ENCODE results near the gene GREB1. TPM values are rescaled to one million over a fixed set of nuclear protein-coding genes. Genes with fewer than 3 reads are reported as not detected.

The GREB1 gene
- total RNA-seq, 1 experiment from 2014 or later: 0.12 TPM

DNA sequence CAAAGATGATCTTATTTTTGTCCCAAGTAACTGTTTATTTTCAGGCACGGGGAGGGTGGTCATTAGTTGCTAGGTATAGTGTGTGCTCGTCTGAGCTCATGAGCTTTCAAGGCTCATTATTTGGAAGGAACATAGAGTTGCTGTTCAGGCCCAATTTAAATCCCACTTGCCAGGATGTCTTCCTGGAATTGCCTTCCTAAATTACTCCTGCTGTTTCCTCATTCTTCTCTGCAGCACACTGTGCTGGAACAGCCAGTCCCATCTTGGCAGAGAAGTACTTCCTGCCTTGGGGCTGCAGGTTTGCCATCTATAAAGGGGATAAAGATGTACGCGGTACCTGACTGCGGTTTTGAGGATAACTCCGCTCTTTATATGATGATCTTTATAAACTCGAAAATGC lies 37.3 kb downstream of the GREB1 start:
- no peak overlapping the region for H3K4me3 ChIP-seq
- H3K27me3 ChIP-seq: peaks cover 14% of the 10 kb centered on the region; the same call in 1 of the 2 replicates
- H3K9me3 ChIP-seq (replicated peaks): no peaks in the 10 kb centered on the region
- H3K4me1 ChIP-seq: peaks cover 9% of the 10 kb centered on the region
- no peak for DNase-seq
- no peaks in the 10 kb centered on the region for H3K36me3 ChIP-seq
- H3K27ac ChIP-seq: no peak overlapping the region

DNA sequence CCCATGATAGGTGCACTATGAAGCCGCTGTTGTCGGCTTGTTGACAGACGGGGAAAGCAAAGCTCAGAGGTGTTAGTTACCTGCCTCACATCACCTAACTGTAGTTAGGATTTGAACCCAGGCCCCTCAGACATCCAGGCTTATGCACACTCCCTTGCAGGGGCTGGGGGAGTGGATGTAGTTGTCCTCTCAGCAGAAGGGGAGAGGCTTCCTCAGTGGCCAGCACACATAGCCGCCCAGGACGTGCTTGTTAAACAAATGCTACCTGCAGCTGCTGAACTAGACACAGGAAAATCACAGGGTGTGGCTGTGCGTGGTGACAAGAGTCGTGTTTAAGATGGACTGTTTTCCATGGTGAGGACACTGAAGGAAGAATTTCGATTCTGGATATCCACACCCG lies 39.2 kb downstream of the GREB1 start:
- Histone ChIP-seq H3K4me1 (peaks cover 9% of the 10 kb centered on the region), H3K27ac (no peak overlapping the region), H3K9me3 (replicated peaks) (no peaks in the 10 kb centered on the region), H3K36me3 (no peaks in the 10 kb centered on the region), H3K4me3 (no peak overlapping the region), H3K27me3 (peaks cover 9% of the 10 kb centered on the region; the same call in 1 of the 2 replicates)
- no peak for DNase-seq

DNA sequence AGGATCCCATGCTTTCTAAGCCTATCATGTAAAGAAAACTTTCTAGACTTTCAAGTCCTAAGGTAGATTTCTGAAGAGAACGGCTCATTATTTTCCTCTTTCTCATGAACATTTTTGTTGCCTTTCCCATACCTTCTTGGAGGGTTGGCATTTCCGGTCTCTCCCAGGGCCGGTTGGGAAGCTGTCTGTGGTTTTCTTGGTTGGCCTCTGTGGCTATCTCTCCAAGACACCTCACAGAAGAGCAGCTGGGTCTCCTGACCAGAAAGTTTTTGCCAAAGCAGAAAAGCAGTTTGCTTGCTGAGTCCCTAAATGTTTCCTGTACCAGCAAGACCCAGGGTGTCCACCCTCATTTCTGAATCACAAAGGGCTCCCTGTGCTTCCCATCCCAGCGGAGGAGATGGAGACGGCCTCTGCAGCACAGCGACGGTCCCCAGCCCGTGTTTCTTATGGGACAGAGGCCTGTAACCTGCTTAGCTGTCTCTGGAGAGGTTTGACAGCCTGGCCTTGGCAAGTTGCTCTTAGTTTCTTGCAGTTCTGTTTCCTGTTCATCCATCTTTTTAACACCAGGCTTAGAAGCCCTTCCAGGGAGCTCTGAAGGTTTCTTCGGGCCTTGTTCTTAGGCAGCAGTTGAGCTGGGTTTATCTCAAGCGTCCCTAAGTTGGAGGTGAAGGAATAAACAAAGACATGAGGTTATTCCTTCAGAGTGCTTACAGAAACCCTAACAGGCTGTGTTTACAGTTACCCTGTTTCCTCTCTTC lies 39.8 kb downstream of the GREB1 start:
- H3K9me3 ChIP-seq (replicated peaks): no peaks in the 10 kb centered on the region
- no peak overlapping the region for H3K27ac ChIP-seq
- H3K4me1 ChIP-seq: peaks cover 9% of the 10 kb centered on the region
- no peak overlapping the region for H3K4me3 ChIP-seq
- peaks cover 9% of the 10 kb centered on the region; the same call in 1 of the 2 replicates for H3K27me3 ChIP-seq
- H3K36me3 ChIP-seq: no peaks in the 10 kb centered on the region
- DNase-seq: peak in 1 of 2 experiments; percentile 41

DNA sequence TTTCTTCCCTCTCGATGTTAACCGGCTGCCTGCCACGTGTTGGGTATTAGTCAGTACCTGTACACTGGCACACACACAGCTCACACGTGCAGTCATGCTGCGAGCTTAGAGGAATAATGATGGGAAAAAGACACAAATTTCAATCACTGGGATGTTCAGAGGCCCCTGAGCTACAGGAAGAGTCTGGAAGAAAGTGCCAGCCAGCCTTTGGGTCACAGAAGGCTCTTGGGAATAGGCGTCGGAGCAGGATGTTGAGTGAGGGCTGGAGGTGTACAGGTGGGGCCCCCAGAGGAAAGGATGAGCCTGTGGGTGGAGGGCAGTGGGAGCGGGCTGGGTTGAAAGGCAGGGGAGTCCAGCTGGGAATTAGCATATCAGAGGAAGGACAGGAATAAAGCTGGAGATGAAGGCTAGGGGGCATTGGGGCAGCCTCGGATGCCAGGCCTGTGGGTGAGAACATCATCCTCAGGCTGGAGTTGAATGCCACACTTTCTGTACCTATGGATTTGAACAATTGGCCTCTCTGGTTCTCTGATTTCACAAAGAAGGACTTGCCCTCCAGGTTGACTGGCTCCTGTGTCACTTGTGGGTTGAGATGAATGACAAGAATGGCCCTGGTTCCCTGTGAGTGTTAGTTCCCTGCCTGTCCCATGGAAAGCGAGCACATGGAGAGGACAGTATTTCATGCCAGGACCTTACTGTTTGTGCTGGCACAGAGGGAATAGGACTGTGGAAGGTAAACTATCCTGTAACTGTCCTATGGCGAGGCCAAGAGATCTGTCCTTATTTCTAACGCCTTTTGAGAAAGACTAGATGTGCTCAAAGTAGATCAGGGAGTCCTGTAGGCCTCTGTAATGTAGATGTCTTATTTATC lies 40.6 kb downstream of the GREB1 start:
- Histone ChIP-seq H3K36me3 (no peaks in the 10 kb centered on the region), H3K4me1 (peaks cover 9% of the 10 kb centered on the region), H3K4me3 (no peak overlapping the region), H3K9me3 (replicated peaks) (no peaks in the 10 kb centered on the region), H3K27ac (no peak overlapping the region), H3K27me3 (0 out of 2 replicates have a peak, but pooled peaks cover 4% of the 10 kb centered on the region)
- DNase-seq: no peak

DNA sequence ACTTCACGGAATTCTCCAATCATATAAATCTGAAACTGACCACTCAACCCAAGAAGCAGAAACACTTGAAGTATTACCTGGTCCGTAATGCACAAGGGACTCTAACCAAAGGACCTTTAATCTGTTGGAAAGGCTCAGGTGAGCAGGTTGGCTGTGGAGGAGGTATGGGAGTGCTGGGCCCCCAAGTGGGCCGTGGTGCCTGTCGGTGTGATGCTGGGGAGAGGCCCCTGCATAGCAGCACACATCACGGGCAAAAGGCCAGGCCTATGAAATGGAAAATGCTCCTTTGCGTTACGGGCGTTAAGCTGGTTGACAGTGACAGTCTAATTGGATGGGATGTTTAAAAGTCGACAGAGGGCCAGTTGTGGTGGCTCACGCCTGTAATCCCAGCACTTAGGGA lies 42.6 kb downstream of the GREB1 start:
- no peaks in the 10 kb centered on the region for H3K9me3 ChIP-seq (replicated peaks)
- H3K36me3 ChIP-seq: no peaks in the 10 kb centered on the region
- DNase-seq: no peak
- peaks cover 9% of the 10 kb centered on the region for H3K4me1 ChIP-seq
- H3K27ac ChIP-seq: no peak overlapping the region
- no peak overlapping the region for H3K4me3 ChIP-seq
- H3K27me3 ChIP-seq: no peaks in the 10 kb centered on the region

DNA sequence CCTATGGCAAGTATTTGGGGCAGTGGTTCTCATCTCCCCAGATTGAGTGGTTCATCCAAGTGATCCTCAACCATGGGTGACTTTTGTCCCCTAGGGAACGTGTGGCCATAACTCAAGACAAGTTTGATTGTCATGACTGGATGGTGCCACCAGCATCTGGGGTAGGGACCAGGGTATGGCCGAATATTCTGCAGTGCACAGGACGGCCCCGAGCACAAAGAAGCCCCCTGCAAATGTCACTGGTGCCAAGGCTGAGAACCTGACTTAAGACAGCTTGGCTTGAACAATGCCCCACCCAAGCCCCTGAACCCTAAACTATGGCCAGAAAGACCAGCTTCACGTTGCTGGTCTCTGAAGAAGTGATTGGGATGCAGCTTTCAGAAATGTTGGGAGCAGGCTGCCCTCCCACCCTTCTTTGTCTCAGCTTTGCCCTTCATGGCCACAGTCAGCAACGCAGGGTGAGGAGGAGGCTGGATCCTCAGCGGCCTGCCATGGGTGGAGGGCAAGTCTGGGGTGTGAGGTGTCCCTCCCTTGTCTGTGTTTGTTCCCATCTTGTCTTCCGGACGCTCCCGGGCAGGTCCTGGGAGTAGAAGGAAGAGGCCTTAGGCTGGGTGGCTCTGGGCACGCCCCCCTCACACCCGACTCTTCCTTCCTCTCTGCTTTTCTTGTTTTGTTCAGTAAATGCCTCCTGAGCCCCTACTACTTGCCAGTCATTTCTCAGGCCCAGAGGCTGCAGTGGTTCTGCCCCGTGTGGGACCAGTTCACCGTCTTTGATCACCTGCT lies 43.4 kb downstream of the GREB1 start:
- H3K36me3 ChIP-seq: no peaks in the 10 kb centered on the region
- no peak overlapping the region for H3K27ac ChIP-seq
- no peak for DNase-seq
- peaks cover 10% of the 10 kb centered on the region for H3K4me1 ChIP-seq
- no peak overlapping the region for H3K4me3 ChIP-seq
- no peaks in the 10 kb centered on the region for H3K9me3 ChIP-seq (replicated peaks)
- no peaks in the 10 kb centered on the region for H3K27me3 ChIP-seq

DNA sequence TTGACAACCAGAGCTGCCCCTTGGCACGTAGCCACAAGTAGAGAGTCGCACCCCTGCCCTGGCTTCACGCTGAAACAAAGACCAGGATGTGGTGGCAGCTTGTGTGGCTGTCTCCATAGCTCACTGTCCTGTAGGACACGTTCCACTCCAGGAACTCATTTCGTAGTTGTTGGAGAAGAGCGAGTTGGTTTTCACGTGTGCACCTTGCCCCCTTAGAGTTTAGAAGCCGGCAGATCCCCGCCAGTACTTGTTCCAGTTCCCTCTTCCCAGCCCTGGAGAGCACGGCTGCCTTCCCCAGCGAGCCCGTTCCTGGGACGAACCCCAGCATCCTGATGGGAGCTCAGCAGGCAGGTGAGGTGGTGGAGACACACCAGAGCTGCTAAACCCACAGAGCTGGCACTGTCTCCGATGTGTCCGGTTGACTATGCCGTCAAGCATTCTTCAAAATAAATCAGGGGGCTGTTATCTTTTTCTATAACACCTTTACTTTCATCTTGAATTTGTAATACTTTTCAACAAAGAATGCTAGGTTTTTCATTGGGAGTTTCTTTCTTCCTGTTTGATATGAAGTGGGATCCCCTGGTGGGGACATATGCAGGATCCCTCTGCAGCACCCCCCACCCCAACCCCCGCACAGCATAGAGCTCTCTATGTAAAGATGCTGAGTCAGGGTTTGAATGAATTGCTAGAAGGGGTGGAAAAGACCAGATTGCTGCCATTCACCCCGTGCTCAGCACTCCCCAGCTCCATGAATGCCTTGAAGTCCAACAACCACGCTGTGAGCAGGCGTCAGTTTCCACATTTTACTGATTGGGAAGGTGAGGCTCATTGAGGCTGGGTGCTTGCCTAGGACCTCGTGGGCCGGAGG lies 44.5 kb downstream of the GREB1 start:
- no peak for DNase-seq
- Histone ChIP-seq H3K4me1 (peaks cover 14% of the 10 kb centered on the region), H3K36me3 (no peaks in the 10 kb centered on the region)

DNA sequence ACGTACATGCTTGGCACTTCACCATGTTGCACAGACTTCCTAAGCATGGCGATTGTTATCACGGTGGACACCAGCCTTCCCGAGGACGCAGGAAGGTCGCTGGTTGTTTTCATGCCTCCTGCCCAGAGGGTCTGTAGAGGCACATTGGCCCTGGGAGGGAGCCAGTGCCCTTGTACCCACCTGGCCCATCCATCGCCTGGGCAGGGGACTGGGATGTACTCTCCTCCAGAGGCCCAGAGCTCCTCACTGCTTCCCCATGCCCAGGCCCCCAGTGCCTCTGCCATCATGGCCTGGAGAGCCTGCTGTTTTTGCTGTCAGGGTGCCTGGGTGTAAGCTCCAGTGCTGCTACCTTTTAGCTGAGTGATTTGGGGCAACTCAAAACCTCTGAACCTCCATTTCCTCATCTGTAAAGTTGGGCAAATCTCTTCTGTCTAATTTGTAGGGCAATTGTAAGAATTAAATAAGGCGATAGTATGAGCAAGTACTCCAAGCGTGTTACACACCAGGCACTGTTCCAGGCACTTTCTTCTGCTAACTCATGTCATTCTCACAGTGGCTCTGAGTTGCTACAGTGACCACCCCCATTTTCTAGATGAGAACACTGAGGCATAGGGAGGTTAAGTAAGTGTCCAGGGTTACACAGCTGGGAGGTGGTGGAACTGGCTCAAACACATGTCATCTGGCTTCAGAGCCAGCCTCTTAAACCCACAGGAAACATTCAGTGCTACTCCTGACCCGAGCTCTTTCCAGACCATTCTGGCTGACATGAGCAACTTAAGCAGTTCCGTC lies 45.3 kb downstream of the GREB1 start:
- no peak overlapping the region for H3K4me3 ChIP-seq
- H3K4me1 ChIP-seq: peaks cover 15% of the 10 kb centered on the region
- H3K36me3 ChIP-seq: no peaks in the 10 kb centered on the region
- no peaks in the 10 kb centered on the region for H3K27me3 ChIP-seq
- no peaks in the 10 kb centered on the region for H3K9me3 ChIP-seq (replicated peaks)
- DNase-seq: no peak
- no peak overlapping the region for H3K27ac ChIP-seq

More for the DNA sequence above, 44.5 kb downstream of the GREB1 start:
- Histone ChIP-seq H3K4me3 (no peak overlapping the region), H3K27ac (no peak overlapping the region), H3K9me3 (replicated peaks) (no peaks in the 10 kb centered on the region), H3K27me3 (no peaks in the 10 kb centered on the region)

DNA sequence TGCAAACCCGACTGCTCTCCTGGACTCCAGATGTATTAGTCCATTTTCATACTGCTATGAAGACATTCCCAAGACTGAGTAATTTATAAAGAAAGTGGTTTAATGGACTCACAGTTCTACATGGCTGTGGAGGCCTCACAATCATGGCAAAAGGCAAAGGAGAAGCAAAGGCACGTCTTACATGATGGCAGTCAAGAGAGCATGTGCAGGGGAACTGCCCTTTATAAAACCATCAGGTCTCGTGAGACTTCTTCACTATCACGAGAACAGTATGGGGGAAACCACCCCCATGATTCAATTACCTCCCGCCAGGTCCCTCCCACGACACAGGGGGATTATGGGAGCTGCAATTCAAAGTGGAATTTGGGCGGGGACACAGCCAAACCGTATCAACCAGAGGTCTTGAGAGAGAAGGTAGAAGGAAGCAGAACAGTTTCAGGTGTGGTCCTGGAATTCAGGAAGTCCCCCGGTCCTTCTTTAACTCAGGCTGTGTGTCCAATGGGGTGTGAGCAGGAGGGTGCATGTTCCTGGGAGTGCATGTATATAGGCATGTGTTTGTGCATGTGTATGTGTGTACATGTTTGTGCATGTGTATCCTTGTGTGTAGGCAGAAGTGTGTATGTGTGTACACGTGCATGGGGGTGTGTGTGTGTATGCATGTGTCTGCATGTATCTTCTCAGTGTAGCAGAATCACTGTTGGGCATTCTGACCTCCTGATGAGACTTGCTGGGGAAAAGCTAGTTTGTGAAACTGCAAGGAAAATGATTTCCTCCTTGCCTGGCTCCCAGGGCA lies 46.2 kb downstream of the GREB1 start:
- H3K27me3 ChIP-seq: no peaks in the 10 kb centered on the region
- no peak overlapping the region for H3K27ac ChIP-seq
- no peak overlapping the region for H3K4me3 ChIP-seq
- peaks cover 15% of the 10 kb centered on the region for H3K4me1 ChIP-seq
- H3K9me3 ChIP-seq (replicated peaks): no peaks in the 10 kb centered on the region
- no peak for DNase-seq
- no peaks in the 10 kb centered on the region for H3K36me3 ChIP-seq

DNA sequence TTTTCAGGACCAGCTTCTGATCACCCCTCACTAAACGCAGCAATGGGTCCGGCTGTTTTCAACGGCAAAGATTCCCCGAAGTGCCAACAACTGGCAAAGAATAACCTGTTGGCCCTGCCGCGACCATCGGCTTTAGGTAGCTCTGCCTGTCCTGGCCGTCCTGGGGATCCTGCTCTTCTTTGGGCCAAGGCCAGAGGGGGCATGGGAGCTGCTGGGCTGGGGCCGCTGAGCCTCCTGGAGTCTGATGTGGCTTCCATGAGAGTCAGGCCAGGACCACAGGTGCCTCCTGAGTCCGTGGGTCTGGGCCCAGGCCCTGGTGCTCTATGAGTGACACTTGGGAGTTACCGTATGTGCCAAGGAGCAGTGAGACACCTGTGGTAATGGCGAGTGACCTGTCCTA lies 46.9 kb downstream of the GREB1 start:
- Histone ChIP-seq H3K4me3 (no peak overlapping the region), H3K36me3 (no peaks in the 10 kb centered on the region), H3K4me1 (peaks cover 15% of the 10 kb centered on the region), H3K27ac (no peak overlapping the region), H3K9me3 (replicated peaks) (no peaks in the 10 kb centered on the region), H3K27me3 (no peaks in the 10 kb centered on the region)
- DNase-seq: no peak

DNA sequence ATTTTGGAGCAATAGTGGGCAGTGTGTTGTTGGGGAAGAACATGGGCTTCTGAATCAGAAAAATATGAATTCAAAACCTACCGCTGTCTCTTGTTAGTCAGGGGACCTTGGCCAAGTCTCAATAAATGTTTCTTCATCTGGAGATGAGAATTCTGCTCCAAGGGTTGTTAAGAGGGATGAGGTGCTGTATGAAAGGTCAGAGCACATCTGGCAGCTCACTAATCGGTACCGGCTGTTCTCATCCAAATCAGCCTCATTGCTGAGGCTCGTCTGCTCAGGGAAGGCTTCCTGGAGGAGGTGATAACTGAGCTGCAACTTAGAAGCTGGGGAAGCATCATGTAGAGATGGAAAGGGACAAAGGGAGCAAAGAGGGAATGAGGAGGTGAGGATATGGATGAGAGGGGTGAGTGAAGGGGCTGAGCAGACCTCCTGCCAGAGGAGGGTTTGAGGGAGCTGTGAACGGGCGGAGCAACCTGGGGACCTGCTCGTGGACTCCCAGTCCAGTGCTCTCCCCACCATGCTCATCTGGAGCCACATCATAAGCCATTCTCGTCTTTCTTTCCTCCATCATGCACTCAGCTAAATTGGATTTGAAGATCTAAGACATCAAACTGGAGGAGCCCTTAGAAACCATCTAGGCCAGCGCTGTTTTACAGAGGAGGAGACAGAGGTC lies 47.4 kb downstream of the GREB1 start:
- no peaks in the 10 kb centered on the region for H3K36me3 ChIP-seq
- H3K27me3 ChIP-seq: no peaks in the 10 kb centered on the region
- H3K4me1 ChIP-seq: peaks cover 15% of the 10 kb centered on the region
- no peak for DNase-seq
- no peaks in the 10 kb centered on the region for H3K9me3 ChIP-seq (replicated peaks)
- H3K4me3 ChIP-seq: no peak overlapping the region
- no peak overlapping the region for H3K27ac ChIP-seq

DNA sequence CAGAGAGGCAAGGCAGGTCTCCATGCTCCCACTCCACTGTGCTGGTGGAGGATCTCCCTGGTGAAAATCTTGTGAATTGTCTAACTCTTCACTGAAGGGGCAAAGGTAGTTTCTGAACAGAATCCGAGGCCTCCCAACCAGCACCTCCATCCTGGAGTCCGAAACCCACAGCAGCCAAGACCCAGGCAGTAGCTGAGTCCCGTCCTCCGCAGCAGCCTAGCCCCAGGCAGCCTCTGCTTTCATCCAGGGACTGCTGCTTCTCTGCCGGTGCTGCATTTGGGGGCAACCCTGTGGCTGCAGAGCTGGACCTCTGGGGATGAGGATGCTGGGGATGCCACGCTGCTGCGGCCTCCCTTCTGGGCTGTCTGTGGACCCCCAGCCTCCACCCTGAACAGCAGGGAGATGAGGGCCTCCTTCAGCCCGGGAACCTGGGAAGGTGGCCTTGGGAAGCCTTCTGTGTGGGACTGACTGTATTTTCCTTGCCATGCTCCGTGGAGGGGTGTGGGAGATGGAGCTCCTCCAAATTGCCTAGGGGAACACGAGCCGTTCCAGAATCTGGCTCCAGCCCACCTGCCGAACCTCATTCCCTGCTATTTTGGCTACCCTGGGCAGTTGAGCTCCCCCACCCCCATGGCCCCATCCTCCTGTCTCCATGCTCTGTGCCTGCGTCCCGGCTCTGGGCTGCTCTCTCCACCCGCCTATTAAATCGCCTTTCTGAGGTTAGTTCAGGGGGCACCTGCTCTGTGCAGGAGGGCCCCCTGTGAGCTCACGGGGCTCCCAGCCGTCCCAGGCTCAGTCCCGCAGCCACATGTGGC lies 48.2 kb downstream of the GREB1 start:
- Histone ChIP-seq H3K4me3 (peak overlapping the region; percentile 15), H3K4me1 (peaks cover 15% of the 10 kb centered on the region), H3K36me3 (no peaks in the 10 kb centered on the region), H3K27ac (no peak overlapping the region; the same call in 1 of the 2 replicates), H3K9me3 (replicated peaks) (no peaks in the 10 kb centered on the region), H3K27me3 (no peaks in the 10 kb centered on the region)
- DNase-seq: no peak
